GM12878 (cell line): ENCODE data around the gene NFASC. TPM values are rescaled to one million over a fixed set of nuclear protein-coding genes. Genes with fewer than 3 reads are reported as not detected.

Experiments used
- ATAC-seq: fragments of 200-7000 bp; cut with Tn5 transposase; 3 replicates; pipeline ENCODE4 v1.9.1; 2020; ENCODE audit warnings: mild to moderate bottlenecking, moderate library complexity
- BruUV-seq: library from RNA; stranded (reverse); fragments of 400-500 nt; replicated peaks from 2 replicates; lab custom pipeline; 2021; lab: Mats Ljungman, UMichigan
- CTCF ChIA-PET: fragments of 300-600 bp; sonication (Branson Sonifier 250); formaldehyde crosslinking; extraction: SDS; loops from one replicate; lab custom pipeline; 2021; ENCODE audit warnings: inconsistent platforms; lab: Yijun Ruan, JAX
- POLR2A ChIA-PET: fragments of 350-600 bp; formaldehyde crosslinking; extraction: SDS; loops from one replicate; lab custom pipeline; 2021; ENCODE audit warnings: inconsistent platforms; lab: Charles Lee
- RAD21 ChIA-PET: fragments of 300-600 bp; sonication (Branson Sonifier 250); formaldehyde crosslinking; loops from one replicate; lab custom pipeline; 2023; ENCODE audit warnings: antibody characterized with exemption; ENCODE audit not compliant: unreplicated experiment; lab: Charles Lee
- SMC1A ChIA-PET: fragments of 300-600 bp; sonication (Branson Sonifier 250); formaldehyde crosslinking; loops from one replicate; lab custom pipeline; 2023; ENCODE audit not compliant: unreplicated experiment, uncharacterized antibody; lab: Charles Lee
- DNase-seq: peaks from one replicate; pipeline ENCODE4 v3.0.0-alpha.2; 2011; ENCODE audit warnings: low read depth, low spot score
- FAIRE-seq: peaks from 3 replicates; lab custom pipeline; 2011; peaks lifted over from hg19 to GRCh38; lab: Jason Lieb, UNC
- H2AFZ ChIP-seq: 2 replicates; pipeline ENCODE4 v1.6.0; 2011; ENCODE audit warnings: low read depth, low read length, control low read depth; ENCODE audit not compliant: control insufficient read depth
- H3K27ac ChIP-seq: 2 replicates; pipeline ENCODE4 v1.5.1; 2011; ENCODE audit warnings: control low read depth; ENCODE audit not compliant: control insufficient read depth, insufficient read depth
- H3K27me3 ChIP-seq, 2 experiments: replicated peaks in 1 of 2; 2 replicates each; pipeline versions ENCODE4 v1.6.0 to v1.6.1; 2011; ENCODE audit warnings: low read length in 1 of 2; ENCODE audit not compliant: control insufficient read depth in 2 of 2, insufficient read depth in 2 of 2
- H3K36me3 ChIP-seq, 2 experiments: 2 replicates each; pipeline ENCODE4 v1.5.1; 2011; ENCODE audit warnings: low read length in 1 of 2; ENCODE audit not compliant: control insufficient read depth in 2 of 2, insufficient read depth in 2 of 2
- H3K4me1 ChIP-seq: 2 replicates; pipeline ENCODE4 v1.6.1; 2011; ENCODE audit warnings: mild to moderate bottlenecking, low read length, moderate library complexity, mixed read lengths; ENCODE audit not compliant: control insufficient read depth, insufficient read depth
- H3K4me2 ChIP-seq: 2 replicates; pipeline ENCODE4 v1.6.0; 2011; ENCODE audit warnings: control low read depth; ENCODE audit not compliant: control insufficient read depth, insufficient read depth
- H3K4me3 ChIP-seq: fragments of 200-600 bp; sonication (generic); 2 replicates; pipeline ENCODE4 v1.5.1; 2016
- H3K79me2 ChIP-seq: 2 replicates; pipeline ENCODE4 v1.6.0; 2011; ENCODE audit warnings: low read length; ENCODE audit not compliant: control insufficient read depth, insufficient read depth
- H3K9ac ChIP-seq: 2 replicates; pipeline ENCODE4 v1.8.0; 2011; ENCODE audit warnings: low read length, control low read depth, mixed read lengths; ENCODE audit not compliant: control insufficient read depth, insufficient read depth
- H3K9me3 ChIP-seq: replicated peaks from 3 replicates; pipeline ENCODE4 v1.5.1; 2011; ENCODE audit warnings: mild to moderate bottlenecking, low read length; ENCODE audit not compliant: control insufficient read depth, insufficient read depth
- H4K20me1 ChIP-seq: 2 replicates; pipeline ENCODE4 v1.6.0; 2011; ENCODE audit not compliant: control insufficient read depth, insufficient read depth
- BHLHE40 ChIP-seq, 2 experiments: fragments of 450-650 bp in 1 of 2; IDR thresholded peaks; 2 replicates each; pipeline ENCODE4 v1.6.1; 2011 to 2017; ENCODE audit warnings: low read depth in 2 of 2, borderline replicate concordance in 1 of 2, improper control_type of control experiment in 1 of 2, low read length in 1 of 2, mild to moderate bottlenecking in 1 of 2
- DPF2 ChIP-seq: fragments of 450-650 bp; IDR thresholded peaks from 2 replicates; pipeline ENCODE4 v1.6.1; 2017; ENCODE audit warnings: mild to moderate bottlenecking
- HDAC2 ChIP-seq: fragments of 200-600 bp; sonication (generic); IDR thresholded peaks from 2 replicates; pipeline ENCODE4 v1.6.1; 2017
- JUND ChIP-seq: IDR thresholded peaks from 2 replicates; pipeline ENCODE4 v1.6.1; 2012; ENCODE audit warnings: low read depth, mild to moderate bottlenecking, low read length, improper control_type of control experiment, moderate library complexity
- POU2F2 ChIP-seq: IDR thresholded peaks from 3 replicates; pipeline ENCODE4 v1.6.1; 2011; ENCODE audit warnings: low read depth, mild to moderate bottlenecking, low read length, borderline replicate concordance
- RAD51 ChIP-seq: fragments of 450-650 bp; IDR thresholded peaks from 2 replicates; pipeline ENCODE4 v1.6.1; 2016; ENCODE audit warnings: moderate library complexity, mild to moderate bottlenecking, inconsistent platforms
- SMC3 ChIP-seq: IDR thresholded peaks from 2 replicates; pipeline ENCODE4 v1.6.1; 2011; ENCODE audit warnings: low read length, improper control_type of control experiment, borderline replicate concordance
- WGBS: methylation state at CpG from one replicate; pipeline ENCODE4 v1.1.6; 2016; ENCODE audit warnings: low lambda C conversion rate; ENCODE audit not compliant: insufficient replicate concordance, insufficient coverage; ENCODE audit errors: missing lambda C conversion rate; 5-methylcytosine and 5-hydroxymethylcytosine counted together
- in situ Hi-C: fragments of 300-500 bp; cut with MboI; formaldehyde crosslinking; loops from 9 replicates; pipeline ENCODE4 v1.14.3; 2018; ENCODE audit warnings: mixed read lengths
- intact Hi-C: fragments of 100-400 bp; cut with micrococcal nuclease; formaldehyde crosslinking; loops from one replicate; pipeline ENCODE4 v1.14.2; 2022; ENCODE audit not compliant: unreplicated experiment
- polyA plus RNA-seq, 11 experiments: library from polyadenylated mRNA; depleted of rRNA in 4 of 11; unstranded in 6 of 11; stranded (reverse) in 5 of 11; fragments of >200 nt; fragmentation: Nextera tagmentation in 4 of 11; fragmentation: Illumina TruSeq in 1 of 11; extraction: Ambion mirVana in 4 of 11; extraction: Trizol in 1 of 11; gene quantifications; 1 replicate in 1 of 11; 2 replicates in 10 of 11; pipeline versions ENCODE4 v1.2.1 to v1.2.3, GENCODE V29; 2011 to 2016; ENCODE audit warnings: inconsistent platforms in 2 of 11, missing spikeins in 2 of 11, low read depth in 1 of 11
- total RNA-seq, 4 experiments: library from RNA; depleted of rRNA in 3 of 4; stranded (reverse); fragments of >200 nt in 3 of 4; fragmentation: Illumina TruSeq in 1 of 4; extraction: Trizol in 1 of 4; gene quantifications; 2 replicates each; pipeline versions ENCODE4 v1.2.1 to v1.2.3, GENCODE V29; 2013 to 2021

The NFASC gene
- total and polyA plus RNA-seq, 10 of the 15 experiments (the other 5 are each of a cell fraction or from before 2014, with no cell fraction given) = 0.04 to 0.31 (median 0.12) TPM; not detected in 4

GRCh38 chr1:204989266-204990058 is 118.8 kb downstream of the NFASC start (continued):
- TF ChIP-seq POU2F2 (0 out of 3 replicates have a peak, but pooled peaks have one; percentile 26), BHLHE40 (IDR thresholded peaks at IDR 0.05; ENCODE audit: borderline replicate concordance in 1 of 2, low read depth in 2 of 2, low read length in 1 of 2) (peak; percentile 9; a peak in 1 of 4 replicates)
- TF ChIP-seq, all 136 proteins: peak for 9

- WGBS = 37% methylated on average over 3 of the region's 3 CpGs
- Histone ChIP-seq H4K20me1 (no peaks in the 10 kb centered on the region), H3K4me1 (no peaks in the 10 kb centered on the region; the same call in 1 of the 2 replicates), H3K9ac (no peak overlapping the region), H3K27me3 (peaks cover 0 to 4% of the 10 kb centered on the region in 2 experiments; a peak in 1 of 4 replicates), H3K36me3 (no peaks in the 10 kb centered on the region), H3K4me3 (no peak overlapping the region), H3K9me3 (no peaks in the 10 kb centered on the region), H3K4me2 (no peak overlapping the region), H3K27ac (no peak overlapping the region), H2AFZ (no peak overlapping the region), H3K79me2 (no peaks in the 10 kb centered on the region)
- ATAC-seq = no peak
- no peak for FAIRE-seq
- ChIA-PET SMC1A (interaction anchor here (1.1 to 3.6 kb wide), 7 partner anchors 62 to 266 kb away, joined by 3 to 45 read pairs (median 8); no protein-coding TSS in a partner anchor), CTCF (interaction anchor here (0.6 to 7.9 kb wide), 21 partner anchors 11 to 410 kb away, joined by 3 to 151 read pairs (median 4); no protein-coding TSS in a partner anchor), RAD21 (interaction anchor here (0.6 to 3.8 kb wide), 8 partner anchors 10 to 266 kb away, joined by 3 to 81 read pairs (median 4); no protein-coding TSS in a partner anchor), POLR2A (no interaction called here)
- intact Hi-C loops = no loop called here
- no TSS peak for BruUV-seq
- in situ Hi-C loops = no loop called here
- DNase-seq = no peak
- no peak for TF ChIP-seq DPF2
- TF ChIP-seq SMC3 = no peak
- TF ChIP-seq RAD51 = no peak
- no peak for TF ChIP-seq JUND
- TF ChIP-seq HDAC2 = no peak
These were observed 119.5 kb downstream of the NFASC start for GRCh38 chr1:204990059-204990664.
